Nephron progenitor cell (in vitro differentiated cells): ENCODE measurements around the gene BRD1.
"Not testable (repeated sequence)": the region's sequence is repeated elsewhere in the genome, so short reads cannot be mapped to it uniquely, and the experiment has no call there.

Source experiments
- DNase-seq: peaks from one replicate; pipeline ENCODE4 v3.0.0; 2021
- H3K27ac Mint-ChIP-seq: 2 replicates; pipeline ENCODE4 v1.8.0; 2021; ENCODE audit warnings: mild to moderate bottlenecking, moderate library complexity, mixed read lengths
- H3K27me3 Mint-ChIP-seq: 2 replicates; pipeline ENCODE4 v1.8.0; 2021; ENCODE audit warnings: mild to moderate bottlenecking, low read depth, mixed read lengths; ENCODE audit not compliant: poor library complexity
- H3K36me3 Mint-ChIP-seq: 2 replicates; pipeline ENCODE4 v1.8.0; 2021; ENCODE audit warnings: low read depth, mixed read lengths
- H3K4me1 Mint-ChIP-seq: 2 replicates; pipeline ENCODE4 v1.8.0; 2021; ENCODE audit warnings: mixed read lengths
- H3K4me3 Mint-ChIP-seq: 2 replicates; pipeline ENCODE4 v1.8.0; 2021; ENCODE audit warnings: mild to moderate bottlenecking, moderate library complexity, mixed read lengths
- H3K9me3 Mint-ChIP-seq: 2 replicates; pipeline ENCODE4 v1.8.0; 2021; ENCODE audit warnings: mild to moderate bottlenecking, moderate library complexity, mixed read lengths
- CTCF ChIP-seq: fragments of 200-600 bp; sonication (generic); IDR thresholded peaks from 2 replicates; pipeline ENCODE4 v1.5.0; 2021; ENCODE audit warnings: antibody characterized with exemption

BRD1 gene

DNA sequence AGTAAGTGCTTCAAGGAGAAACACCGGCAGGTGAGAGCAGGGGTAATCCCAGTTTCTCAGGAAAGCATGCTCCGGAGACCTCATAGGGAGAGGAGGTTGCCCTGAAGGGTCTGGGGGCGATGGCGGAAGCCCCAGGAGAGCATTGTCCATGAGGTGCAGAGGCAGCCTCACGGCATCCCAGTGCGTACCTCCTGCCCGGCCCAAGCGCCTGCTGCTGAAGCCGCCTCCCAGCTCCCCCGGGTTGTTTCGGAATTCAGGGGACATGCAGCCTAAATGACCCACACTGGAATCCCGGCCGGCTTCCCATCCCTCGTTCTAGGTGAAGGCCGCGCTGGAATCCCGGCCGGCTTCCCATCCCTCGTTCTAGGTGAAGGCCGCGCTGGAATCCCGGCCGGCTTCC lies 28.7 kb upstream of the BRD1 start:
- no peak for DNase-seq
- H3K4me3 Mint-ChIP-seq = peak overlapping the region; percentile 95
- no peaks in the 10 kb centered on the region for H3K9me3 Mint-ChIP-seq
- TF ChIP-seq CTCF = no peak
- peaks cover 22% of the 10 kb centered on the region for H3K27me3 Mint-ChIP-seq
- peaks cover 20% of the 10 kb centered on the region for H3K36me3 Mint-ChIP-seq
- H3K27ac Mint-ChIP-seq = no peak overlapping the region
- H3K4me1 Mint-ChIP-seq = peaks cover 47% of the 10 kb centered on the region

GRCh38 chr22:49855251-49855911 lies 27.7 kb upstream of the BRD1 start:
- Mint-ChIP-seq H3K9me3 (no peaks in the 10 kb centered on the region), H3K27ac (peak overlapping the region; percentile 95), H3K36me3 (peaks cover 13% of the 10 kb centered on the region), H3K27me3 (peaks cover 31% of the 10 kb centered on the region), H3K4me1 (peaks cover 47% of the 10 kb centered on the region), H3K4me3 (peak overlapping the region; percentile 95)
- no peak for DNase-seq
- TF ChIP-seq CTCF = no peak

GRCh38 chr22:49853981-49854831 lies 26.5 kb upstream of the BRD1 start:
- H3K27me3 Mint-ChIP-seq = peaks cover 40% of the 10 kb centered on the region
- H3K4me1 Mint-ChIP-seq = peaks cover 46% of the 10 kb centered on the region
- peak overlapping the region; percentile 96 for H3K27ac Mint-ChIP-seq
- no peaks in the 10 kb centered on the region for H3K9me3 Mint-ChIP-seq
- peaks cover 12% of the 10 kb centered on the region for H3K36me3 Mint-ChIP-seq
- peak overlapping the region; percentile 95 for H3K4me3 Mint-ChIP-seq
- DNase-seq = peak; percentile 53
- TF ChIP-seq CTCF = no peak

GRCh38 chr22:49852898-49853894 lies 25.5 kb upstream of the BRD1 start, which contains the start of gene ZBED4:
Gene ZBED4, plus strand, starts transcription at chr22:49853844. Its CDS starts 29,819 bp downstream, at chr22:49883663.
- Mint-ChIP-seq H3K4me3 (peak within 1 kb of the TSS; percentile 95), H3K4me1 (peaks cover 36% of the 10 kb centered on the region), H3K9me3 (no peaks in the 10 kb centered on the region), H3K27me3 (peaks cover 48% of the 10 kb centered on the region), H3K36me3 (peaks cover 2% of the 10 kb centered on the region), H3K27ac (peak within 1 kb of the TSS; percentile 96)
- peak; percentile 99 for DNase-seq
- no peak for TF ChIP-seq CTCF

DNA sequence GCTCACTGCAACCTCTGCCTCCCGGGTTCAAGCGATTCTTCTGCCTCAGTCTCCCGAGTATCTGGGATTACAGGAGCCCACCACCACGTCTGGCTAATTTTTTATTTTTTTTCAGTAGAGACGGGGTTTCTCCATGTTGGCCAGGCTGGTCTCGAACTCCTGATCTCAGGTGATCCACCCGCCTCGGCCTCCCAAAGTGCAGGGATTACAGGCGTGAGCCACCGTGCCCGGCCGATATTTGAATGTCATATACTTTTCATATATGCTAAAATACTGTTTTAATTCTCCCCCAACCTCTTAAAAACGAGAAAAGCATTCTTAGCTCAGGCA lies 24.9 kb upstream of the BRD1 start:
- H3K27ac Mint-ChIP-seq, DNase-seq, H3K9me3 Mint-ChIP-seq, H3K36me3 Mint-ChIP-seq: not testable (repeated sequence)
- peaks cover 34% of the 10 kb centered on the region for H3K4me1 Mint-ChIP-seq
- H3K4me3 Mint-ChIP-seq = peak overlapping the region; percentile 78
- peaks cover 55% of the 10 kb centered on the region for H3K27me3 Mint-ChIP-seq
